Endothelial cell of coronary artery (primary cell): ENCODE measurements around the gene GATA3. TPM values are rescaled to one million over a fixed set of nuclear protein-coding genes. Genes with fewer than 3 reads are reported as not detected.

Source experiments
- total RNA-seq: library from RNA; depleted of rRNA; stranded (reverse); fragments of >200 nt; gene quantifications from 2 replicates; pipeline ENCODE4 v1.2.3, GENCODE V29; 2014

The GATA3 gene
- 0.09 and 0.19 TPM in 2 replicates for total RNA-seq

GRCh38 chr10:8054494-8055407 lies at the start of gene GATA3:
TSS of gene GATA3 (plus strand) at chr10:8054688. CDS start at chr10:8055656, 968 bp downstream.

Other genes starting within 250 kb of the GATA3 start
- 1.6 and 1.9 TPM in 2 replicates for gene TAF3, start 236.2 kb upstream of the GATA3 start, total RNA-seq